H1 (cell line): ENCODE measurements around the gene RAI14. TPM values are rescaled to one million over a fixed set of nuclear protein-coding genes. Genes with fewer than 3 reads are reported as not detected.

Source experiments
- JUN ChIP-seq: IDR thresholded peaks from 2 replicates; pipeline ENCODE4 v1.6.1; 2011; ENCODE audit warnings: low read depth, mild to moderate bottlenecking, improper control_type of control experiment, low read length
- SP1 ChIP-seq: IDR thresholded peaks from 2 replicates; pipeline ENCODE4 v1.6.1; 2011; ENCODE audit warnings: low read depth, low read length
- TAF1 ChIP-seq: IDR thresholded peaks from 2 replicates; pipeline ENCODE4 v1.6.1; 2011; ENCODE audit warnings: mild to moderate bottlenecking, low read depth, low read length
- ZNF274 ChIP-seq: IDR thresholded peaks from 2 replicates; pipeline ENCODE4 v1.7.0; 2012; ENCODE audit warnings: low read length, borderline replicate concordance; ENCODE audit errors: extremely low read depth
- polyA plus RNA-seq, 7 experiments: library from polyadenylated mRNA; depleted of rRNA in 3 of 7; stranded (reverse) in 5 of 7; unstranded in 2 of 7; fragments of >200 nt in 5 of 7; fragments of 200-250 nt in 2 of 7; gene quantifications; 1 replicate in 5 of 7; 2 replicates in 1 of 7; 4 replicates in 1 of 7; pipeline versions ENCODE4 v1.2.1 to v1.2.3, GENCODE V29; 2011 to 2013; ENCODE audit warnings: missing spikeins in 2 of 7, mixed read lengths in 2 of 7
- total RNA-seq: library from RNA; stranded (reverse); fragmentation: NEBNext Ultra II Directional; extraction: Animal tissue kit (Norgen Biotek cat#: 25700); gene quantifications from 2 replicates; pipeline ENCODE4 v1.2.1, GENCODE V29; 2021
- TF ChIP-seq, protein P1 (sequence below): fragments of 300-600 bp; sonication (generic); IDR thresholded peaks from 2 replicates; pipeline ENCODE4 v1.7.1; 2012; ENCODE audit warnings: low read length, moderate library complexity, mild to moderate bottlenecking, inconsistent platforms; ENCODE audit not compliant: insufficient replicate concordance

RAI14 gene
- total and polyA plus RNA-seq, 2 of the 8 experiments (the other 6 are each of a cell fraction or from before 2014, with no cell fraction given), result 48.4 to 210 TPM

DNA sequence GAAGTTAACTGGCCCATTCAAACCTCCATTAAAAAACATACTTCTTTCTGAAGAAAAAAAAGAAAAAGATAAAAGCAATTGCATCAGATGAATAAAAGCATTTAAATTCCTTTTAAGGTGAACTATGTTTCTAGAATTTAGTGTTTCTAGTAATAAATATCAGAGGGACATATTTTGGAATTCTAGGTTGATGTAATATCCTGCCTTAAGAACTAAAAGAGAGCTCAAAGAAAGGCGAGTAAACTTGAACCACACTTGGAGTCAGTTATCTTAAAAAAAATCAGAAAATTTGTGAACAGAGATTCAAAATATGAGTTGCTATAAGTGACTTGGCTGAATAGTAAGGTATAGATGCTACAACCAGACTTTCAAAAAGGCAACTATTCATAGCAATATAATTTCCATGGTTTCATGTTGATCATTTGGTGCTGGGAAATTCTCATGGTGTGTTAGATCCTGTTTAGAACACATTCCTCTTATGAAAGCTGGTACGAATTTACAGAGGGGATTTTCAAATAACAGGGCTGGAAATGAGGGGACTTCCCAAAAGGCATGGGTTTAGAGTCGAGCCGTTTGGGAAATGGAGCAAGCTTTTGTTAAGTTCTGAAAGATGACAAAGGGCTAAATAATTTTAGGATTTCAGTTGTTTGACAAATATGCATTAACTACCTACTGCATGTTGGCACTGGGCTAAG, 37.6 kb upstream of the RAI14 start (continued):
- TF ChIP-seq, protein P1, sequence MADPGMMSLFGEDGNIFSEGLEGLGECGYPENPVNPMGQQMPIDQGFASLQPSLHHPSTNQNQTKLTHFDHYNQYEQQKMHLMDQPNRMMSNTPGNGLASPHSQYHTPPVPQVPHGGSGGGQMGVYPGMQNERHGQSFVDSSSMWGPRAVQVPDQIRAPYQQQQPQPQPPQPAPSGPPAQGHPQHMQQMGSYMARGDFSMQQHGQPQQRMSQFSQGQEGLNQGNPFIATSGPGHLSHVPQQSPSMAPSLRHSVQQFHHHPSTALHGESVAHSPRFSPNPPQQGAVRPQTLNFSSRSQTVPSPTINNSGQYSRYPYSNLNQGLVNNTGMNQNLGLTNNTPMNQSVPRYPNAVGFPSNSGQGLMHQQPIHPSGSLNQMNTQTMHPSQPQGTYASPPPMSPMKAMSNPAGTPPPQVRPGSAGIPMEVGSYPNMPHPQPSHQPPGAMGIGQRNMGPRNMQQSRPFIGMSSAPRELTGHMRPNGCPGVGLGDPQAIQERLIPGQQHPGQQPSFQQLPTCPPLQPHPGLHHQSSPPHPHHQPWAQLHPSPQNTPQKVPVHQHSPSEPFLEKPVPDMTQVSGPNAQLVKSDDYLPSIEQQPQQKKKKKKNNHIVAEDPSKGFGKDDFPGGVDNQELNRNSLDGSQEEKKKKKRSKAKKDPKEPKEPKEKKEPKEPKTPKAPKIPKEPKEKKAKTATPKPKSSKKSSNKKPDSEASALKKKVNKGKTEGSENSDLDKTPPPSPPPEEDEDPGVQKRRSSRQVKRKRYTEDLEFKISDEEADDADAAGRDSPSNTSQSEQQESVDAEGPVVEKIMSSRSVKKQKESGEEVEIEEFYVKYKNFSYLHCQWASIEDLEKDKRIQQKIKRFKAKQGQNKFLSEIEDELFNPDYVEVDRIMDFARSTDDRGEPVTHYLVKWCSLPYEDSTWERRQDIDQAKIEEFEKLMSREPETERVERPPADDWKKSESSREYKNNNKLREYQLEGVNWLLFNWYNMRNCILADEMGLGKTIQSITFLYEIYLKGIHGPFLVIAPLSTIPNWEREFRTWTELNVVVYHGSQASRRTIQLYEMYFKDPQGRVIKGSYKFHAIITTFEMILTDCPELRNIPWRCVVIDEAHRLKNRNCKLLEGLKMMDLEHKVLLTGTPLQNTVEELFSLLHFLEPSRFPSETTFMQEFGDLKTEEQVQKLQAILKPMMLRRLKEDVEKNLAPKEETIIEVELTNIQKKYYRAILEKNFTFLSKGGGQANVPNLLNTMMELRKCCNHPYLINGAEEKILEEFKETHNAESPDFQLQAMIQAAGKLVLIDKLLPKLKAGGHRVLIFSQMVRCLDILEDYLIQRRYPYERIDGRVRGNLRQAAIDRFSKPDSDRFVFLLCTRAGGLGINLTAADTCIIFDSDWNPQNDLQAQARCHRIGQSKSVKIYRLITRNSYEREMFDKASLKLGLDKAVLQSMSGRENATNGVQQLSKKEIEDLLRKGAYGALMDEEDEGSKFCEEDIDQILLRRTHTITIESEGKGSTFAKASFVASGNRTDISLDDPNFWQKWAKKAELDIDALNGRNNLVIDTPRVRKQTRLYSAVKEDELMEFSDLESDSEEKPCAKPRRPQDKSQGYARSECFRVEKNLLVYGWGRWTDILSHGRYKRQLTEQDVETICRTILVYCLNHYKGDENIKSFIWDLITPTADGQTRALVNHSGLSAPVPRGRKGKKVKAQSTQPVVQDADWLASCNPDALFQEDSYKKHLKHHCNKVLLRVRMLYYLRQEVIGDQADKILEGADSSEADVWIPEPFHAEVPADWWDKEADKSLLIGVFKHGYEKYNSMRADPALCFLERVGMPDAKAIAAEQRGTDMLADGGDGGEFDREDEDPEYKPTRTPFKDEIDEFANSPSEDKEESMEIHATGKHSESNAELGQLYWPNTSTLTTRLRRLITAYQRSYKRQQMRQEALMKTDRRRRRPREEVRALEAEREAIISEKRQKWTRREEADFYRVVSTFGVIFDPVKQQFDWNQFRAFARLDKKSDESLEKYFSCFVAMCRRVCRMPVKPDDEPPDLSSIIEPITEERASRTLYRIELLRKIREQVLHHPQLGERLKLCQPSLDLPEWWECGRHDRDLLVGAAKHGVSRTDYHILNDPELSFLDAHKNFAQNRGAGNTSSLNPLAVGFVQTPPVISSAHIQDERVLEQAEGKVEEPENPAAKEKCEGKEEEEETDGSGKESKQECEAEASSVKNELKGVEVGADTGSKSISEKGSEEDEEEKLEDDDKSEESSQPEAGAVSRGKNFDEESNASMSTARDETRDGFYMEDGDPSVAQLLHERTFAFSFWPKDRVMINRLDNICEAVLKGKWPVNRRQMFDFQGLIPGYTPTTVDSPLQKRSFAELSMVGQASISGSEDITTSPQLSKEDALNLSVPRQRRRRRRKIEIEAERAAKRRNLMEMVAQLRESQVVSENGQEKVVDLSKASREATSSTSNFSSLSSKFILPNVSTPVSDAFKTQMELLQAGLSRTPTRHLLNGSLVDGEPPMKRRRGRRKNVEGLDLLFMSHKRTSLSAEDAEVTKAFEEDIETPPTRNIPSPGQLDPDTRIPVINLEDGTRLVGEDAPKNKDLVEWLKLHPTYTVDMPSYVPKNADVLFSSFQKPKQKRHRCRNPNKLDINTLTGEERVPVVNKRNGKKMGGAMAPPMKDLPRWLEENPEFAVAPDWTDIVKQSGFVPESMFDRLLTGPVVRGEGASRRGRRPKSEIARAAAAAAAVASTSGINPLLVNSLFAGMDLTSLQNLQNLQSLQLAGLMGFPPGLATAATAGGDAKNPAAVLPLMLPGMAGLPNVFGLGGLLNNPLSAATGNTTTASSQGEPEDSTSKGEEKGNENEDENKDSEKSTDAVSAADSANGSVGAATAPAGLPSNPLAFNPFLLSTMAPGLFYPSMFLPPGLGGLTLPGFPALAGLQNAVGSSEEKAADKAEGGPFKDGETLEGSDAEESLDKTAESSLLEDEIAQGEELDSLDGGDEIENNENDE, result no peak
- TF ChIP-seq ZNF274, result no peak
- no peak for TF ChIP-seq JUN
- TF ChIP-seq SP1, result no peak
- no peak for TF ChIP-seq TAF1
